SK-N-SH (cell line): Measurements from ENCODE around the gene MX2. TPM values are rescaled to one million over a fixed set of nuclear protein-coding genes. Genes with fewer than 3 reads are reported as not detected.

Experiments
- CTCF ChIA-PET: fragments of 300-600, 350-600 bp; formaldehyde crosslinking; extraction: SDS; loops from one replicate; lab custom pipeline; 2021; lab: Yijun Ruan, JAX
- POLR2A ChIA-PET: fragments of 350-600 bp; sonication (Branson Sonifier 250); formaldehyde crosslinking; extraction: SDS; loops from one replicate; lab custom pipeline; 2020; ENCODE audit warnings: antibody characterized with exemption, inconsistent platforms; lab: Yijun Ruan, JAX
- DNase-seq: peaks from one replicate; pipeline ENCODE4 v3.0.0; 2012
- H2AFZ ChIP-seq: fragments of 200-600 bp; sonication (generic); 2 replicates; pipeline ENCODE4 v1.8.1; 2016; ENCODE audit warnings: antibody characterized with exemption, mild to moderate bottlenecking, low read depth
- H3F3A ChIP-seq: fragments of 200-600 bp; sonication (generic); replicated peaks from 2 replicates; pipeline ENCODE3; 2016; ENCODE audit warnings: antibody characterized with exemption, mild to moderate bottlenecking; ENCODE audit not compliant: insufficient read depth
- H3K27ac ChIP-seq, 2 experiments: fragments of 200-500 bp in 1 of 2; fragments of 200-600 bp in 1 of 2; sonication (Bioruptor generic) in 1 of 2; sonication (generic), shearing (Covaris generic) in 1 of 2; 2 replicates each; pipeline versions ENCODE4 v1.5.1 to v1.6.1; 2014 to 2016; ENCODE audit warnings: low read depth in 2 of 2, inconsistent platforms in 1 of 2, low read length in 1 of 2, mild to moderate bottlenecking in 1 of 2, mixed read lengths in 1 of 2
- H3K27me3 ChIP-seq: fragments of 200-600 bp; sonication (generic), shearing (Covaris generic); 2 replicates; pipeline ENCODE4 v1.6.1; 2016; ENCODE audit warnings: mixed run types; ENCODE audit not compliant: insufficient read depth
- H3K36me3 ChIP-seq, 2 experiments: fragments of 200-500 bp in 1 of 2; fragments of 200-600 bp in 1 of 2; sonication (Bioruptor generic) in 1 of 2; sonication (generic) in 1 of 2; replicated peaks in 1 of 2; 2 replicates each; pipeline versions ENCODE3 to v1.5.1; 2014 to 2016; ENCODE audit warnings: low read length in 1 of 2, mild to moderate bottlenecking in 1 of 2; ENCODE audit not compliant: insufficient read depth in 2 of 2, control insufficient read depth in 1 of 2
- H3K4me1 ChIP-seq, 2 experiments: fragments of 200-500 bp in 1 of 2; fragments of 200-600 bp in 1 of 2; sonication (Bioruptor generic) in 1 of 2; sonication (generic), shearing (Covaris generic) in 1 of 2; 2 replicates each; pipeline versions ENCODE4 v1.5.1 to v1.6.1; 2014 to 2016; ENCODE audit warnings: low read depth in 1 of 2, low read length in 1 of 2, mixed run types in 1 of 2; ENCODE audit not compliant: insufficient read depth in 2 of 2, control insufficient read depth in 1 of 2
- H3K4me2 ChIP-seq: fragments of 200-600 bp; sonication (generic), shearing (Covaris generic); 2 replicates; pipeline ENCODE4 v1.6.1; 2017; ENCODE audit warnings: mixed run types
- H3K4me3 ChIP-seq, 2 experiments: fragments of 200-500 bp in 1 of 2; fragments of 200-600 bp in 1 of 2; sonication (Bioruptor generic) in 1 of 2; sonication (generic), shearing (Covaris generic) in 1 of 2; 2 replicates each; pipeline versions ENCODE4 v1.5.1 to v1.8.1; 2014 to 2016; ENCODE audit warnings: low read depth in 2 of 2, inconsistent platforms in 1 of 2, low read length in 1 of 2, mild to moderate bottlenecking in 1 of 2, mixed read lengths in 1 of 2, moderate library complexity in 1 of 2
- H3K79me2 ChIP-seq: fragments of 200-600 bp; sonication (generic); 2 replicates; pipeline ENCODE4 v1.8.1; 2017; ENCODE audit warnings: mild to moderate bottlenecking; ENCODE audit not compliant: insufficient read depth
- H3K9ac ChIP-seq: fragments of 200-600 bp; sonication (generic); 2 replicates; pipeline ENCODE4 v1.6.1; 2017; ENCODE audit warnings: mixed run types
- H3K9me2 ChIP-seq: fragments of 200-600 bp; sonication (generic); 2 replicates; pipeline ENCODE4 v1.6.1; 2017; ENCODE audit warnings: mixed run types
- H3K9me3 ChIP-seq: fragments of 200-600 bp; sonication (generic); 2 replicates; pipeline ENCODE4 v1.6.1; 2017; ENCODE audit warnings: mixed run types, mild to moderate bottlenecking, moderate library complexity
- H4K20me1 ChIP-seq: fragments of 200-600 bp; sonication (generic); 2 replicates; pipeline ENCODE4 v1.6.1; 2017; ENCODE audit warnings: mild to moderate bottlenecking, mixed run types; ENCODE audit not compliant: insufficient read depth
- CTCF ChIP-seq: fragments of 200-600 bp; sonication (generic); IDR thresholded peaks from 2 replicates; pipeline ENCODE4 v1.6.1; 2017; ENCODE audit warnings: antibody characterized with exemption, mild to moderate bottlenecking, moderate library complexity
- EP300 ChIP-seq, 2 experiments: IDR thresholded peaks; 2 replicates each; pipeline versions ENCODE4 v1.4.0 to v1.6.1; 2012; ENCODE audit warnings: borderline replicate concordance in 1 of 2, low read depth in 1 of 2, low read length in 1 of 2
- FOXJ3 ChIP-seq: sonication (generic); formaldehyde crosslinking; IDR thresholded peaks from 2 replicates; pipeline ENCODE4 v1.5.1; 2020; ENCODE audit warnings: mild to moderate bottlenecking, missing genetic modification reagents
- GATA2 ChIP-seq: sonication (generic); formaldehyde crosslinking; IDR thresholded peaks from 2 replicates; pipeline ENCODE4 v1.5.0; 2020; ENCODE audit warnings: mild to moderate bottlenecking, missing genetic modification reagents
- IRF3 ChIP-seq: fragments of 150-350 bp; IDR thresholded peaks from 2 replicates; pipeline ENCODE4 v1.6.1; 2016; ENCODE audit warnings: mild to moderate bottlenecking, low read depth, low read length
- JUND ChIP-seq: IDR thresholded peaks from 2 replicates; pipeline ENCODE4 v1.4.0; 2012
- MEF2A ChIP-seq: IDR thresholded peaks from 2 replicates; pipeline ENCODE4 v1.4.0; 2012; ENCODE audit warnings: low read depth, borderline replicate concordance
- NFIC ChIP-seq: IDR thresholded peaks from 2 replicates; pipeline ENCODE4 v1.4.0; 2012; ENCODE audit warnings: borderline replicate concordance
- NRF1 ChIP-seq: IDR thresholded peaks from 2 replicates; pipeline ENCODE4 v1.6.1; 2012; ENCODE audit warnings: low read depth, mild to moderate bottlenecking, low read length
- SMC3 ChIP-seq: IDR thresholded peaks from 2 replicates; pipeline ENCODE4 v1.6.1; 2012; ENCODE audit warnings: low read depth, low read length, improper control_type of control experiment
- TCF12 ChIP-seq: IDR thresholded peaks from 2 replicates; pipeline ENCODE4 v1.4.0; 2012
- TEAD4 ChIP-seq: IDR thresholded peaks from 2 replicates; pipeline ENCODE4 v1.4.0; 2012; ENCODE audit warnings: mild to moderate bottlenecking, borderline replicate concordance; ENCODE audit not compliant: insufficient read depth
- USF1 ChIP-seq: IDR thresholded peaks from 2 replicates; pipeline ENCODE4 v1.4.0; 2012; ENCODE audit warnings: low read depth, borderline replicate concordance
- YY1 ChIP-seq: IDR thresholded peaks from 2 replicates; pipeline ENCODE4 v1.4.0; 2012; ENCODE audit warnings: low read depth, mild to moderate bottlenecking
- WGBS: methylation state at CpG from one replicate; pipeline ENCODE4 v1.1.6; 2017; ENCODE audit warnings: low lambda C conversion rate; 5-methylcytosine and 5-hydroxymethylcytosine counted together
- polyA plus RNA-seq, 3 experiments: library from polyadenylated mRNA; depleted of rRNA; stranded (reverse); fragments of >200 nt; gene quantifications; 2 replicates each; pipeline ENCODE4 v1.2.3, GENCODE V29; 2012

Gene MX2
- polyA plus RNA-seq, 1 of the 3 experiments (the other 2 are of a cell fraction) = 0.08 TPM

- H2AFZ ChIP-seq = no peak overlapping the region
- H3K79me2 ChIP-seq = no peaks in the 10 kb centered on the region
- no peak overlapping the region; a peak in 2 of 4 replicates for H3K4me3 ChIP-seq
- H3K4me2 ChIP-seq = peak overlapping the region; percentile 79; the same call in 1 of the 2 replicates
- H3K9ac ChIP-seq = no peak overlapping the region
- H3F3A ChIP-seq = no peaks in the 10 kb centered on the region
- 0 out of 2 replicates have a peak, but pooled peaks cover 12% of the 10 kb centered on the region for H3K27me3 ChIP-seq
- no peaks in the 10 kb centered on the region for H3K9me2 ChIP-seq
- POLR2A ChIA-PET = no interaction called here
- 89% methylated on average over 4 of the region's 7 CpGs for WGBS
- DNase-seq = no peak
- CTCF ChIA-PET = no interaction called here
- H3K27ac ChIP-seq = no peak overlapping the region
- no peaks in the 10 kb centered on the region for H4K20me1 ChIP-seq
- H3K36me3 ChIP-seq = no peaks in the 10 kb centered on the region
- no peaks in the 10 kb centered on the region; a peak in 1 of 4 replicates for H3K4me1 ChIP-seq
- no peak for TF ChIP-seq JUND
- no peak for TF ChIP-seq IRF3
- TF ChIP-seq MEF2A = no peak
- no peaks in the 10 kb centered on the region for H3K9me3 ChIP-seq
Observed at GRCh38 chr21:41425588-41425953, 63.7 kb downstream of the MX2 start.

- TF ChIP-seq TEAD4 (no peak), YY1 (no peak), EP300 (IDR thresholded peaks at IDR 0.05; ENCODE audit: borderline replicate concordance in 1 of 2, low read depth in 1 of 2, low read length in 1 of 2) (no peak), SMC3 (no peak), MEF2A (no peak), TCF12 (no peak), USF1 (no peak), CTCF (no peak), FOXJ3 (CRISPR knock-in tag) (no peak), NRF1 (no peak), IRF3 (no peak), GATA2 (CRISPR knock-in tag) (no peak), NFIC (no peak)
- TF ChIP-seq, all 33 proteins: peak for 0
- Histone ChIP-seq H3K4me1 (no peaks in the 10 kb centered on the region), H3K9me3 (no peaks in the 10 kb centered on the region), H3K27ac (no peak within 1 kb of the TSS), H3F3A (no peaks in the 10 kb centered on the region), H3K9ac (no peak within 1 kb of the TSS), H3K4me3 (peak within 1 kb of the TSS; percentile 41 to 46), H3K36me3 (no peaks in the 10 kb centered on the region), H2AFZ (peak within 1 kb of the TSS; percentile 68), H3K9me2 (no peaks in the 10 kb centered on the region), H4K20me1 (no peaks in the 10 kb centered on the region), H3K4me2 (peak within 1 kb of the TSS; percentile 79), H3K79me2 (no peaks in the 10 kb centered on the region), H3K27me3 (0 out of 2 replicates have a peak, but pooled peaks cover 12% of the 10 kb centered on the region)
- CTCF ChIA-PET = no interaction called here
- POLR2A ChIA-PET = no interaction called here
- 21% methylated on average over 43 of the region's 65 CpGs for WGBS
- DNase-seq = peak; percentile 41
Observed at GRCh38 chr21:41425954-41426675, 64.3 kb downstream of the MX2 start, which contains the start of gene MX1. MX1 (plus strand) TSS chr21:41426239; CDS start chr21:41432071, 5,832 bp downstream.
